ENCODE measurements around the gene TCN1.

- TF ChIP-seq POLR2A (IDR thresholded peaks at IDR 0.05): no peak
- TF ChIP-seq, protein P1, sequence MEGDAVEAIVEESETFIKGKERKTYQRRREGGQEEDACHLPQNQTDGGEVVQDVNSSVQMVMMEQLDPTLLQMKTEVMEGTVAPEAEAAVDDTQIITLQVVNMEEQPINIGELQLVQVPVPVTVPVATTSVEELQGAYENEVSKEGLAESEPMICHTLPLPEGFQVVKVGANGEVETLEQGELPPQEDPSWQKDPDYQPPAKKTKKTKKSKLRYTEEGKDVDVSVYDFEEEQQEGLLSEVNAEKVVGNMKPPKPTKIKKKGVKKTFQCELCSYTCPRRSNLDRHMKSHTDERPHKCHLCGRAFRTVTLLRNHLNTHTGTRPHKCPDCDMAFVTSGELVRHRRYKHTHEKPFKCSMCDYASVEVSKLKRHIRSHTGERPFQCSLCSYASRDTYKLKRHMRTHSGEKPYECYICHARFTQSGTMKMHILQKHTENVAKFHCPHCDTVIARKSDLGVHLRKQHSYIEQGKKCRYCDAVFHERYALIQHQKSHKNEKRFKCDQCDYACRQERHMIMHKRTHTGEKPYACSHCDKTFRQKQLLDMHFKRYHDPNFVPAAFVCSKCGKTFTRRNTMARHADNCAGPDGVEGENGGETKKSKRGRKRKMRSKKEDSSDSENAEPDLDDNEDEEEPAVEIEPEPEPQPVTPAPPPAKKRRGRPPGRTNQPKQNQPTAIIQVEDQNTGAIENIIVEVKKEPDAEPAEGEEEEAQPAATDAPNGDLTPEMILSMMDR (IDR thresholded peaks at IDR 0.05 in 4 of 5, conservative IDR thresholded peaks at IDR 0.05 in 1 of 5): no peak
Measured at GRCh38 chr11:59865031-59865430, 1.3 kb downstream of the TCN1 start.
